22Rv1 (cell line): ENCODE measurements around the gene ABTB2.

ENCODE experiments used
- CTCF ChIP-seq: fragments of 450-650 bp; IDR thresholded peaks from 2 replicates; pipeline ENCODE4 v1.5.1; 2017; ENCODE audit warnings: mild to moderate bottlenecking
- ZFX ChIP-seq: fragments of 450-650 bp; IDR thresholded peaks from 2 replicates; pipeline ENCODE4 v1.6.1; 2017; ENCODE audit warnings: antibody characterized with exemption, borderline replicate concordance

- no peak for TF ChIP-seq CTCF
- no peak for TF ChIP-seq ZFX
Observed at GRCh38 chr11:34199525-34199924, 158.3 kb downstream of the ABTB2 start.
